Fibroblast of lung (primary cell): ENCODE results near the gene RASA2. TPM values are rescaled to one million over a fixed set of nuclear protein-coding genes. Genes with fewer than 3 reads are reported as not detected.

Experiments
- DNase-seq, 2 donors: peaks; one replicate each; pipeline versions ENCODE4 v3.0.0 to v3.0.0-alpha.2; 2010; ENCODE audit warnings: low read depth in 2 of 2
- H2AFZ ChIP-seq: 2 replicates; pipeline ENCODE4 v1.5.1; 2012; ENCODE audit warnings: low read length, control low read depth, inconsistent platforms
- H3K27ac ChIP-seq: 2 replicates; pipeline ENCODE4 v1.5.1; 2011; ENCODE audit warnings: low read length, control low read depth; ENCODE audit not compliant: insufficient read depth
- H3K27me3 ChIP-seq: 2 replicates; pipeline ENCODE4 v1.5.1; 2011; ENCODE audit warnings: mild to moderate bottlenecking, low read length; ENCODE audit not compliant: control insufficient read depth, insufficient read depth
- H3K36me3 ChIP-seq: 2 replicates; pipeline ENCODE4 v1.5.1; 2011; ENCODE audit warnings: low read length; ENCODE audit not compliant: control insufficient read depth, insufficient read depth
- H3K4me1 ChIP-seq: 2 replicates; pipeline ENCODE4 v1.5.1; 2011; ENCODE audit warnings: low read length; ENCODE audit not compliant: control insufficient read depth, insufficient read depth; ENCODE audit errors: extremely low read depth
- H3K4me2 ChIP-seq: 2 replicates; pipeline ENCODE4 v1.5.1; 2011; ENCODE audit warnings: low read length, control low read depth; ENCODE audit not compliant: insufficient read depth; ENCODE audit errors: extremely low read depth
- H3K4me3 ChIP-seq, 4 experiments: fragments of 200-600 bp in 1 of 4; sonication (generic) in 1 of 4; replicated peaks in 1 of 4; 2 replicates each; pipeline ENCODE4 v1.5.1; 2011 to 2016; ENCODE audit warnings: low read length in 4 of 4, low read depth in 3 of 4, mild to moderate bottlenecking in 3 of 4, control low read depth in 2 of 4, inconsistent platforms in 1 of 4, mixed read lengths in 1 of 4; ENCODE audit not compliant: insufficient read depth in 1 of 4; ENCODE audit errors: control extremely low read depth in 1 of 4
- H3K79me2 ChIP-seq: 2 replicates; pipeline ENCODE4 v1.5.1; 2012; ENCODE audit warnings: mild to moderate bottlenecking, low read length, inconsistent platforms; ENCODE audit not compliant: control insufficient read depth, insufficient read depth
- H3K9ac ChIP-seq: 2 replicates; pipeline ENCODE4 v1.5.1; 2011; ENCODE audit warnings: mild to moderate bottlenecking, low read length, control low read depth; ENCODE audit not compliant: insufficient read depth
- H3K9me3 ChIP-seq: 2 replicates; pipeline ENCODE4 v1.5.1; 2012; ENCODE audit warnings: low read depth, low read length; ENCODE audit not compliant: control insufficient read depth, insufficient read depth
- H4K20me1 ChIP-seq: 2 replicates; pipeline ENCODE4 v1.5.1; 2011; ENCODE audit warnings: low read length; ENCODE audit not compliant: control insufficient read depth, insufficient read depth; ENCODE audit errors: extremely low read depth
- CTCF ChIP-seq, 2 donors: IDR thresholded peaks in 1 of 2; conservative IDR thresholded peaks in 1 of 2; 1 replicate in 1 of 2; 2 replicates in 1 of 2; pipeline ENCODE4 v1.5.1; 2011 to 2012; ENCODE audit warnings: low read length in 2 of 2, control low read depth in 1 of 2, inconsistent platforms in 1 of 2, low read depth in 1 of 2, mild to moderate bottlenecking in 1 of 2
- EZH2 ChIP-seq: IDR thresholded peaks from 2 replicates; pipeline ENCODE4 v1.5.1; 2012; ENCODE audit warnings: low read length, control low read depth, mild to moderate bottlenecking; ENCODE audit errors: missing control alignments
- polyA plus RNA-seq, 2 donors: library from polyadenylated mRNA; depleted of rRNA in 1 of 2; stranded (reverse) in 1 of 2; unstranded in 1 of 2; fragments of >200 nt; gene quantifications; 2 replicates each; pipeline ENCODE4 v1.2.1, GENCODE V29; 2011 to 2012; ENCODE audit warnings: missing spikeins in 1 of 2
- total RNA-seq: library from RNA; depleted of rRNA; stranded (reverse); fragments of >200 nt; gene quantifications from 2 replicates; pipeline ENCODE4 v1.2.1, GENCODE V29; 2014

The RASA2 gene
- total and polyA plus RNA-seq, 2 donors (not counting 1 experiment from before 2014, with no cell fraction given), result 10.0 to 11.4 TPM

- Histone ChIP-seq H3K4me2 (no peak overlapping the region), H3K79me2 (peaks cover 56% of the 10 kb centered on the region), H3K4me3 (no peak overlapping the region), H3K27ac (no peak overlapping the region), H2AFZ (no peak overlapping the region), H3K27me3 (no peaks in the 10 kb centered on the region), H3K36me3 (no peaks in the 10 kb centered on the region), H4K20me1 (no peaks in the 10 kb centered on the region), H3K9ac (no peak overlapping the region), H3K4me1 (no peaks in the 10 kb centered on the region), H3K9me3 (no peaks in the 10 kb centered on the region)
- TF ChIP-seq CTCF (conservative IDR thresholded peaks at IDR 0.05 in 1 of 2, IDR thresholded peaks at IDR 0.05 in 1 of 2; ENCODE audit: low read depth in 1 of 2, low read length in 2 of 2) (no peak), EZH2 (no peak)
- no peak for DNase-seq
Observed at GRCh38 chr3:141507392-141508066, 20.7 kb downstream of the RASA2 start.

GRCh38 chr3:141508067-141508436, 21.2 kb downstream of the RASA2 start:
- no peaks in the 10 kb centered on the region for H3K9me3 ChIP-seq
- no peaks in the 10 kb centered on the region for H3K27me3 ChIP-seq
- no peak overlapping the region for H3K9ac ChIP-seq
- no peak overlapping the region for H3K4me2 ChIP-seq
- no peaks in the 10 kb centered on the region for H3K36me3 ChIP-seq
- H3K4me3 ChIP-seq, result no peak overlapping the region
- peaks cover 53% of the 10 kb centered on the region for H3K79me2 ChIP-seq
- H3K27ac ChIP-seq, result no peak overlapping the region
- no peak overlapping the region for H2AFZ ChIP-seq
- H3K4me1 ChIP-seq, result no peaks in the 10 kb centered on the region
- no peaks in the 10 kb centered on the region for H4K20me1 ChIP-seq
- TF ChIP-seq CTCF (conservative IDR thresholded peaks at IDR 0.05 in 1 of 2, IDR thresholded peaks at IDR 0.05 in 1 of 2; ENCODE audit: low read depth in 1 of 2, low read length in 2 of 2) (no peak), EZH2 (no peak)
- DNase-seq, result no peak

- no peak for TF ChIP-seq CTCF (conservative IDR thresholded peaks at IDR 0.05 in 1 of 2, IDR thresholded peaks at IDR 0.05 in 1 of 2; ENCODE audit: low read depth in 1 of 2, low read length in 2 of 2)
- no peak for TF ChIP-seq EZH2
- Histone ChIP-seq H4K20me1 (no peaks in the 10 kb centered on the region), H3K36me3 (no peaks in the 10 kb centered on the region), H2AFZ (no peak overlapping the region), H3K4me3 (no peak overlapping the region), H3K4me2 (no peak overlapping the region), H3K9me3 (no peaks in the 10 kb centered on the region), H3K79me2 (peaks cover 29% of the 10 kb centered on the region), H3K9ac (no peak overlapping the region), H3K27me3 (no peaks in the 10 kb centered on the region), H3K4me1 (no peaks in the 10 kb centered on the region), H3K27ac (no peak overlapping the region)
- no peak for DNase-seq
Observed at GRCh38 chr3:141511361-141511760, 24.5 kb downstream of the RASA2 start.
